NOMO-1 treated with dmso at 0.1 percent for 144 hours (cell line): Measurements from ENCODE around the gene KRT76.

Experiments used
- DNase-seq: peaks from one replicate; lab custom pipeline; 2025; ENCODE audit not compliant: unreplicated experiment; lab: John Stamatoyannopoulos, UW

Gene KRT76

GRCh38 chr12:52787324-52788191, 10.4 kb upstream of the KRT76 start:
- no peak for DNase-seq

- DNase-seq: no peak
Observed at GRCh38 chr12:52784909-52785308, 7.8 kb upstream of the KRT76 start.

- DNase-seq: no peak
Observed at GRCh38 chr12:52783563-52784316, 6.6 kb upstream of the KRT76 start.

- no peak for DNase-seq
Observed at GRCh38 chr12:52782502-52782901, 5.4 kb upstream of the KRT76 start.

GRCh38 chr12:52781399-52782082, 4.4 kb upstream of the KRT76 start:
- DNase-seq: no peak

- DNase-seq: no peak
Observed at GRCh38 chr12:52779914-52780313, 2.8 kb upstream of the KRT76 start.

GRCh38 chr12:52778833-52779232, 1.7 kb upstream of the KRT76 start:
- DNase-seq: no peak

- no peak for DNase-seq
Observed at GRCh38 chr12:52777566-52777965, 421 bp upstream of the KRT76 start.

GRCh38 chr12:52776435-52776834, 710 bp downstream of the KRT76 start:
- no peak for DNase-seq

GRCh38 chr12:52774629-52775250, 2.4 kb downstream of the KRT76 start:
- no peak for DNase-seq

- DNase-seq: no peak
Observed at GRCh38 chr12:52772772-52773171, 4.4 kb downstream of the KRT76 start.

GRCh38 chr12:52772188-52772587, 5.0 kb downstream of the KRT76 start:
- no peak for DNase-seq

GRCh38 chr12:52771505-52771904, 5.6 kb downstream of the KRT76 start:
- no peak for DNase-seq

- no peak for DNase-seq
Observed at GRCh38 chr12:52771088-52771487, 6.1 kb downstream of the KRT76 start.

GRCh38 chr12:52769946-52770345, 7.2 kb downstream of the KRT76 start:
- no peak for DNase-seq

GRCh38 chr12:52769354-52769753, 7.8 kb downstream of the KRT76 start:
- no peak for DNase-seq

GRCh38 chr12:52768479-52769200, 8.5 kb downstream of the KRT76 start:
- DNase-seq: no peak

- no peak for DNase-seq
Observed at GRCh38 chr12:52767427-52767826, 9.7 kb downstream of the KRT76 start.

GRCh38 chr12:52767020-52767379, 10.1 kb downstream of the KRT76 start:
- DNase-seq: no peak

- no peak for DNase-seq
Observed at GRCh38 chr12:52766351-52767019, 10.7 kb downstream of the KRT76 start.
